HTERT RPE-1 (cell line): Measurements from ENCODE around the gene CFAP91.

Experiments used
- in situ Hi-C: fragments of 300-500 bp; cut with MboI; formaldehyde crosslinking; loops from 4 replicates; pipeline ENCODE4 v1.14.3; 2020; ENCODE audit warnings: low sequenced_read_pairs

The CFAP91 gene

DNA sequence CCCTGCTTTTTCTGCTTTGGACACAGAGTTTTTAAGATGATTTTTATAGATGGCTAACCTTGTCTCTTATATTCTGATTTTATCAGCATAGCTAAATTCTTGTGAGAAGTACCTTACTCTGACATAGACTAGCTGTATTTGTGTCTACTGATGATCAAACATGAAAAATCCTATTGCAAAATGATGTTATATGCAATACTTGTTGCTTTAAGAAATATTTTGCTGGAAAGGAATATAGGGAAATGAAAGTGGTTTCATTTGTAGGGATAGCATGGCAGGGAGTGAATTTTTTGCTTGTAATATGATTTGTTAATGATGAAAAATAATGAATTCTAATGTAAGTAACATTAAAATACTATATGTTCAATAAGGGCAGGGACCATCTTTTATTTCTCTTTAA is 35.9 kb downstream of the CFAP91 start:
- in situ Hi-C loops, result no loop called here

DNA sequence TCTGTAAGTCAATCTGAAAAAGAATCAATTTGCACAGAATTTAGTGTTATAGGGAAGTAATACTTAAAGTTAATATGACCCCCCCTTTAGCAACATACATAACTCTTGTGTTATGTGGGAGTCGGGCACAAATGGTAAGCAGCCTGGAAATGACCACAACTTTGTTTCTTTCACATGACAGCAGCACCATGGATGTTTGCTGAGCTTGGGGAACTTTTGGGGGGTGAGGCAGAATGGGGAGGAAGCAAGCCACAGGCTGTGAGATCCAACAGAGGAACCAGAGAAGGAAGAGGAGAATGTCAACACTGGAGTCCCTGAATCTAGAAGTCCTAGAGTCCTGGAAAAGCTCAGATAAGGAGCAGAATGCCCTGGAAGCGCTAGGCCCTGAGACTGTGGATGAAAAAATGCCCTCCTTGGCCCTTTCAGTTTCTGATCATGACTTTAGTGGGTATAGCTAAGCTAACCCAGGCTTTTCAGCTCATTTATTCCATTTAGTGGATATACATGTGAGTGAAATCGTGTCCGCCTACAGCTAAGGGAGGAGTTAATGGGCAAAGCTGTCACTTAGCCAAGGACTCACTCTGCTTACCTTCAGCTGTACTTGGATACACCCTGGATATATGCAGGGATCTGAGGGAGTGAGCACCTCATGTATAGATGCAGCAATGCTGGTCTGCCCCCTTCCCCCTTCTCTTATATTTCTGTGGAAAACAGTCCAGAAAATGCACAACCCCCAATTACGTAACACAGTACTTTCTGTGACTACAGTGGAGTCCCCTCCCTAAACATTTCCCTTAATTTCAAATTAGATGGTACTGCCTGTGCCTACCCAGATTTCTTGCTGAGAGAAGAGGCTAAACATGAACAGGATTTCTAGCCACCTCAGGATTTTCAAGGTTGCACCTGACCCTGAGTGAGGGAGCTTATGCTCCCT is 39.1 kb downstream of the CFAP91 start:
- in situ Hi-C loops, result no loop called here

DNA sequence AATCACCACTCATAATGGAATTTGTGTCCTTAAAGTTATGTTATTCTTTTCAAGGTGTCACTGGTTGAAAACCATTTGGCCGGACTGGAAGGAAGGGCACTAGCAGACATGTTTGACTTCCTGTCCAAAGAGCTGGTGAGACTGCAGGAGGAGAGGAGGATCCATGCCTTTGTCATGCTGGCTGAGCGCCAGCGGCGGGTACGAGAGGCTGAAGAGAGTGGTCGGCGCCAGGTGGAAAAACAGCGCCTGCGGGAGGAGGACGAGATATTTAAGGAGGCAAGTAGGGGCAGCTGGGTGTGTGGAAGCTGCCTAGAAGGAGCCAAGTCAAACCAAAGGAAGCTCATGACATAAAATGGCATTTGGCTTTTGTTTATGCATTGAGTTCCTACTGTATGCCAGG is 41.1 kb downstream of the CFAP91 start:
- in situ Hi-C loops, result no loop called here

DNA sequence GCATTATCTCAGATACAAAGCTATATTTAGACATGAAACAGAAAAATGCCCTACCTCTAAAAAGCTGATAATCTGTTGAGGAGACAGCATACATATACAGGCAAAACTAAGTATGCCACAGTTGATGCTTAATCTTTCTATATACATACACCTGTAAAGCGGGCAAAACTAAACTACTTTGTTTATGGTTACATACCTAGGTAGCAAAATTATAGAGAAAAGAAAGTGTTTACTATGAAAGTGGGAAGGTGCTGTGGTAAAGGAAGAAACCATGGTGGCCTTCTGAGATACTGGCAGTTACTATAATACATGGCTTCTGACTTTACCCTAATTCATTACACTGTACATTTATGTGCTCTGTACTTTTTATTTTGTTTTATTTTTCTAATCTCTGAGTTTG is 43.1 kb downstream of the CFAP91 start:
- in situ Hi-C loops, result no loop called here

DNA sequence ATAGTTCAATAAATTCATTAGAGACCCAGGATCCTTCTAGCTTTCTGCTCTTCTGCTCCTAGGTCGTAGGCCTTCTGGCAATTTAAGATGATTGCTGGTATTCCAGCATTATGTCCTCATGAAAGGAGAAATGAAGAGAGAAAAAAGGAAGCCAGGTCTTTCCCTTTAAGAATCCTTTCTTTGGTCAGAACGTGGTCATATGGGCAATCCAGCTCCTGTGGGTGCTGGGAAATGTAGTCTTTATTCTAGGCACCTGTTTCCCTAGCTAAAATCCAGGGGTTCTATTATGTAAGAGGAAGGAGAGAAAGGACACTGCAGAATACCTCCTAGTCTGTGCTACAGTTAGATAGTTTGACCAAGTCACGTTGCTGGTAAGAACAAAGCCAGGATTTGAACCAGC is 43.6 kb downstream of the CFAP91 start:
- in situ Hi-C loops, result no loop called here

DNA sequence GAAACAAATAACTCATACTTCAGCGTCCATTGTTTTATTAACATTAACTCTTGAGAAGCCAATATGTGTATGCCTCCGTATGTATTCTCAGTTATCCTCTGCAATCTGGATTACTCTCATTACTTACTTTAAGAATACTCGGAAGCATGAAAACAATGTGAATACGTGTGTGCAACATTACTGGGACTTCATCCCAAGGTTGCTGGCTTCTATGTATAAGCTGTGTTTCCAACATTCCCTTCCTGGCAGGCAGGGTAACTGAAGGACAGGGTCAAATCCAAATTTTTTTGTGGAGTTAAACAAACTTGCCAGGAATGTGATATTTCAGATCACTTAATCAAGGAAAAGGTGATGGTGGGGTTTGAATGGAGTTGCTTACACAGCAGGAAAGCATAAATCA is 44.5 kb downstream of the CFAP91 start:
- in situ Hi-C loops, result no loop called here

DNA sequence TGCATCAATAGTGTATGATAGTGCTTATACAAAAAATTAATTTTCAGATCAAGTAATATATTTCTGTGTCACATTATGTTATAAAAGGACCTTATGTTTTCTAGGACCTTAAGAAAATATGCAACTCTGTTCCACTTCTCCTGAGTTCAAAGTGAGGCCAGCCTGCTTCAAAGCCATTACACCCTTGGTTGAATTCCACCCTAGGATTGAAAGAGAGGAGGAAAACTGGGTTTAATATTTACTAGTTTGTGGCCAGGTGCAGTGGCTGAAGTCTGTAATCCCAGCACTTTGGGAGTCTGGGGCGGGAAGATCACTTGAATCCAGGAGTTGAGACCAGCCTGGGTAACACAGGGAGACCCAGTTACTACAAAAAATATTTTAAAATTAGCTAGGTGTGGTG is 46.2 kb downstream of the CFAP91 start:
- in situ Hi-C loops, result no loop called here

DNA sequence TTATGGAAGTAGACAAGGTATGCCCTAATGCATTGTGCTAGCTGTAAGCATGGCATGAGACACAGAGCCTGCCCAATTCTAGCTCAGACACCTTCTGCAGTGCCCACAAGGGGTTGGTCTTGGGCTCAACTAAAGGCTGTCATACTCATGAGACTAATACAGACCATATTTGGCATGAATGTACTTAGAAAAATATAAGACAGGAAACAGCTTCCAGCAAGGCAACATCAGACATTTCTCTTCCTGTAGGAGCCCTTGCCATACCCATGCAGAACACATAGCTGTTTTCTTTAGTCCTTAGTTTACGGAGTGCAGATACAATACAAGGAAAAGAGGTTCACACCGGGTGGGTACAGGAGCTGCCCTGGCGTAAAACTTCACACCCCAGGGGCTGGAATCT is 48.6 kb downstream of the CFAP91 start:
- in situ Hi-C loops, result no loop called here
